Dermis microvascular lymphatic vessel endothelial cell (primary cell): ENCODE measurements around the gene FANCC. TPM values are rescaled to one million over a fixed set of nuclear protein-coding genes. Genes with fewer than 3 reads are reported as not detected.

Experiments
- DNase-seq, 2 donors: peaks; one replicate each; pipeline versions ENCODE4 v3.0.0 to v3.0.0-alpha.2; 2010; ENCODE audit warnings: low read depth in 2 of 2
- total RNA-seq: library from RNA; depleted of rRNA; stranded (reverse); fragments of >200 nt; gene quantifications from 2 replicates; pipeline ENCODE4 v1.2.1, GENCODE V29; 2014

The FANCC gene
- total RNA-seq, 1 donor from 2014 or later: 7.1 TPM

- peak; percentile 40 to 79 for DNase-seq
Measured at GRCh38 chr9:95127249-95128176, 190.0 kb downstream of the FANCC start.

GRCh38 chr9:95126739-95127138, 190.8 kb downstream of the FANCC start:
- no peak for DNase-seq

- no peak for DNase-seq
Measured at GRCh38 chr9:95125652-95126051, 191.9 kb downstream of the FANCC start.

- no peak for DNase-seq
Measured at GRCh38 chr9:95124582-95125367, 192.7 kb downstream of the FANCC start.

DNA sequence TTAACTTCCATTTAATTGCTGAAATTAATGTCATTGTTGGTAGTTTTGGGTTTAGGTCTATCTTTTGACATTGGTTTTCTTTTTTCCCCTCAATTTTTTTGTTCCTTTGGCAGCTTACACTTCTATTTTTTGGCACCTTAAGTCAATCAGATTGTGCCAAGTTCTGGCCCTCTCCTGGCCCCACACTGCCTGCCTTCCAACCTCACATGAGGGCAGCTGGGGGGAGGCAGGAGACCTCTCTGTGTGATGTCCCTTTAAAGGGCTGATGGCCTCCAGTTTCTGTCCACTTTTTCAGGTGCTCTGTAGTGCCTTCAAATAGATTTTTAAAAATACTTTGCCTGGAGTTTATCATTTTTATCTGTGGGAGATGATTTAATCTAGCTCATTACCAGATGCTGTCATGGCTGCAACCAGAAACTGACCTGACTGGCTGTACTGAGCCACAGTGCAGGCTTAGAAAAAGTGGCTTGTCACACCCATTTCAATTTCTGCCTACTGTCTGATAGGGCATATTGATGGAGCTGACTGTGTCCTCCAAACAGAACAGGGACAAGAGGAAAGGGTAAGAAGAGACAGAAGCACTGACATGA, 196.6 kb downstream of the FANCC start:
- no peak for DNase-seq

GRCh38 chr9:95118596-95118995, 198.9 kb downstream of the FANCC start:
- no peak for DNase-seq

DNA sequence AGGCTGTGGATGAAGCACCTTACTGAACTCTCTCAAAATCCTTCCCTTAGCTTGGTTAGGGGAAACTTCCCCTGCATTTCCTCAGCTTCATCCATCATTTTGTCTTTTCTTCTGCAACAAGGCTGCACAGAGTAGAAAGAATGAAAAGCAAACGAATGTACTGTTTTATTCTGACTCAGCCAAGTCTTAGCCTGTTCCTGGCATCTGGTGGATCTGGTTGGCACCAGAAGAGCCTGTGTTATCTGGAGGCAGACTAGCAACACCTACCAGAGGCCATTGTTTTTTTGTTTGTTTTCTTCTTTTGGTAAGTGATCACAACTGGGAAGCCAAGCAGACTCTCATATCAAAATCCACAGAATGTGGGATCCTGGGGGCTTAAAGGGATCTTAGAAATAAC, 200.7 kb downstream of the FANCC start:
- DNase-seq: no peak

DNA sequence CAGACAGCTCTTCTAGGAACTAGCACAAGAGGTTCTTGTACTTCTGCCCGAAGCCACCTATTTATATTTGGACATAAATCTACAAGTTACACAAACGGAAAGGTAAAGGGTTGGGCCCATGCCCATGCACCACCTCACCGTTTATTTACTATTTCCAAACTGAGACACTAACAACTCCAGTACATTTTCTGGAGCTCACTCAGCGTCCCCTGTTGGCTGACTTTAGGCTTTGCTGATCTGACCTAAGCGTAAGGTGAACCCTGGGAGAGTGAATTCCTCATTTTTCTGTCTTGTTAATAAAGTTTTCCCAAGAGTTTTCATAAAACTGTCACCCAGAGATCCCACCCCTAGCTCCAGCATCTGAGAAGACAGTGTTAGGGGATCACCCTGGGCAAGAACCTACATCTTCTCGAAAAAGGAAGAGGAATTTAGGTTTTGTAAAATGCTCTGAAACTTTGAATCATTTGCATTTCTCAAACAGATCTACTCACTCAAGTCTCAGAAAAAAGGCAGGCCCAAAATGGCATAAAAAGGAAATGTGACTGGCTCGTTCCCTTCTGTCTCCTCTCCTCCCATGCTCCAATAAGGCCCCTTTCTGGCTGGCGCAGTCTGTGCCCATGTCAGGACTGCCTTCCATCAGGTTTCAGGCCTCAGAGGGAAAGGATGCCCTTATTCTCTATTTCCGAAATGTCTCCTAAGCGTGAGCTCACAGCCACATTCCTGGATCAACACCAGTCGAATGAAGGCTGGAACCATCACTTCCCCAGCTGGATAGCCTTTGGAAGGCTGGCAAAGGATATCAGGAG, 201.3 kb downstream of the FANCC start:
- no peak for DNase-seq

DNA sequence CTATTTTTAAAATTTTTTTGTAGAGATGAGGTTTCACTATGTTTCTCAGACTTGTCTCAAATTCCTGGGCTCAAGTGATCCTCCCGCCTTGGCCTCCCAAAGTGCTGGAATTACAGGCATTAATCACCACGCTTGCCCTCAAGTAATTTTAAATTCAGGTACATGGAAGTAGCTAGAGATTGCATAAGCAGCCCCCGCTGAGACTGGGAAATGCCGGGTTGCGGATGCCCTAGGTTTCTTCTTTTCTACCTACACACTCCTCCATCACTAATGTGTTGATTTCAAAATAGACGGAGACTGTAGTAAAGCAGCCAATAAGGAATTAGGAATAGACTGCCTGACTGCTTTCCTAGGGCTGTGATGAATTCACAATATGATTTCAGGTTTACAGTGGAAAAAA, 202.4 kb downstream of the FANCC start:
- no peak for DNase-seq

DNA sequence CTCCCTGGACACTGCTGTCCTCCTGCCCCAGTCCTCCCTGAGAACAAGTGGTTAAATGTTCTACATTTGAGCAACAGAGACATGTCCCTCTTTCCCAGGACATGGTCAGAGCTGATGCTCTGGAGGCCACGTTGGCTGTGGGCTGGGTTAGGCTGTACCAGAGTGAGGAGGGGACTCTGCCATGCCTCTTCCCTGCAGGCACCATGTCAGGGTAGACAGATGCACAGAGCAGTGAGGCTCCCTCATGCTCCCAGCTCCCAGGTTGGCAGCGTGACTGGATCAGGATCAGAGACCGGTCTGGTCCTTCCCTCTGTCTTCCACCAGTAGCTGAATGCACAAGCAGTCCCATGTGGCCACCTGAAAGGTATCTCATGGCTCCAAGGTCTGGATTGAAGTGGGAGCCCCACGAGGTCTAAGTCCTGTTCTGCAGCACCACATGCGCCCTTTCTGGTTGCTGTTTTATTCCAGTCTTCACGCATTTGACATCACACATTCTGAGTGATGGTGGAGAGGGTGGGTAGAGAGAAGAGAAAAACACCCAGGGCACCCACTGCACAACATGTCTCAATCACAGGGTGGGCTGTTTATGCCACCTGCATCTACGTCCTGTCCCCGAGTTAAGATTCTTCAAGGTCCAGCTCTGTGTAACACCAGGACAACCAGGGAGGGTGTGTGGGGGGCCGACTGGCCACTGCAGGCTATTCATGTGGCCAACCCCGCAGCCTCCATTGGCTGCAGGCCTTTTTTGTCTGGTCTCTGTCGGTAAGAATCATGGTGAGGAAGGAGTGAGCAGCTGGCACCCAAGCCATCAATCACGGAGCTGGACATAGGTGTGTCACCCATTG, 204.9 kb downstream of the FANCC start:
- no peak for DNase-seq

GRCh38 chr9:95111716-95112115, 205.8 kb downstream of the FANCC start:
- no peak for DNase-seq

- no peak for DNase-seq
Measured at GRCh38 chr9:95110921-95111525, 206.5 kb downstream of the FANCC start.

DNA sequence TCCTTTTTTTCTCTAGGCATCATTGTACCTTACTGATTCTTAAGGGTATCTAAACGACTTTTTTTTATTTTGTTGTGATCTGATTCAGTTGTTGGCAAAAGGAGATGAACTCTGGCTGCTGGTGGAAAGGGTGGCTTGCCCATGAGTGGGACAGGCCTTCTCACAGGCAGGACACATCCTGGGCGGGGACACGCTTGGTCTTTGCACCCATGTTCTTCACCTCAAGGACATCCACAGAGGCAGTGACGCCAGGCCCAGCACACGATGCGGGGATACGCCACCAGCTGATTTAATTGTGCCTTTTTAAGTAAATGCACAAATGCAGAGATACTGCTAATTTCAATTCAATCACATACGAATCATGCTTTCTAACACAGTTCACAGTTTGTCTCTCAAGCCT, 208.1 kb downstream of the FANCC start:
- no peak for DNase-seq

DNA sequence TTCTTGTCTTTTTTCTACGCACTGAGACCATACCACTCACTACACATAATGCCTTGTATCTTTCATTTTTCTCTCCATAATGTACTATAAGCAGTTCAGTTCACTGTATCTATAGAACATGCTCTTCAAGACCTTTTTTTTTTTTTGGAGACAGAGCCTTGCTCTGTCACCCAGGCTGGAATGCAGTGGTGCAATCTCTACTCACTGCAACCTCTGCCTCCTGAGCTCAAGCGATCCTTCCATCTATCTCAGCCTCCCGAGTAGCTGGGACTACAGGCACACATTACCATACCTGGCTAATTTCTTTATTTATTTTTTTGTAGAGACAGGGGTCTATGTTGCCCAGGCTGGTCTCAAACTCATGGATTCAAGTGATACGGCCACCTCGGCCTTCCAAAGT, 208.7 kb downstream of the FANCC start:
- DNase-seq: no peak

- no peak for DNase-seq
Measured at GRCh38 chr9:95107976-95108375, 209.5 kb downstream of the FANCC start.

- DNase-seq: peak in 1 of 2 donors; percentile 66
Measured at GRCh38 chr9:95107001-95107749, 210.3 kb downstream of the FANCC start.

- no peak for DNase-seq
Measured at GRCh38 chr9:95105519-95106287, 211.8 kb downstream of the FANCC start.

GRCh38 chr9:95104980-95105379, 212.5 kb downstream of the FANCC start:
- no peak for DNase-seq

- no peak for DNase-seq
Measured at GRCh38 chr9:95104581-95104960, 212.9 kb downstream of the FANCC start.
